RWPE2 (cell line): Measurements from ENCODE around the gene PRKAG2.

Experiments used
- ATAC-seq: fragments of 200-7000 bp; cut with Tn5 transposase; 3 replicates; pipeline ENCODE4 v1.9.1; 2021; ENCODE audit warnings: low read depth
- DNase-seq: peaks from one replicate; pipeline ENCODE4 v3.0.0-alpha.2; 2020; ENCODE audit warnings: low spot score
- H3K27ac ChIP-seq: fragments of 450-650 bp; 2 replicates; pipeline ENCODE4 v1.5.1; 2017; ENCODE audit warnings: mild to moderate bottlenecking; ENCODE audit not compliant: poor library complexity, severe bottlenecking
- H3K27me3 ChIP-seq: fragments of 250-450 bp; sonication (Bioruptor Pico); 2 replicates; pipeline ENCODE4 v1.5.1; 2021; ENCODE audit warnings: mild to moderate bottlenecking, moderate library complexity; ENCODE audit not compliant: insufficient read depth, poor library complexity, severe bottlenecking
- H3K36me3 ChIP-seq: fragments of 250-450 bp; sonication (Bioruptor Pico); 2 replicates; pipeline ENCODE4 v1.5.1; 2020; ENCODE audit warnings: low read depth, mild to moderate bottlenecking, moderate library complexity
- H3K4me1 ChIP-seq: fragments of 250-450 bp; sonication (Bioruptor Pico); 2 replicates; pipeline ENCODE4 v1.5.1; 2021; ENCODE audit warnings: mild to moderate bottlenecking, moderate library complexity; ENCODE audit not compliant: insufficient read depth, poor library complexity, severe bottlenecking
- H3K4me3 ChIP-seq: fragments of 250-450 bp; sonication (Bioruptor Pico); 2 replicates; pipeline ENCODE4 v1.5.1; 2021; ENCODE audit warnings: mild to moderate bottlenecking, moderate library complexity; ENCODE audit not compliant: severe bottlenecking
- H3K9me3 ChIP-seq: fragments of 250-450 bp; sonication (Bioruptor Pico); 2 replicates; pipeline ENCODE4 v1.5.1; 2021; ENCODE audit warnings: mild to moderate bottlenecking, moderate library complexity; ENCODE audit not compliant: severe bottlenecking
- TF ChIP-seq, protein P1 (sequence below): fragments of 450-650 bp; IDR thresholded peaks from one replicate; pipeline ENCODE4 v1.5.1; 2017; ENCODE audit warnings: mild to moderate bottlenecking, moderate library complexity; ENCODE audit not compliant: poor library complexity, severe bottlenecking

The PRKAG2 gene

DNA sequence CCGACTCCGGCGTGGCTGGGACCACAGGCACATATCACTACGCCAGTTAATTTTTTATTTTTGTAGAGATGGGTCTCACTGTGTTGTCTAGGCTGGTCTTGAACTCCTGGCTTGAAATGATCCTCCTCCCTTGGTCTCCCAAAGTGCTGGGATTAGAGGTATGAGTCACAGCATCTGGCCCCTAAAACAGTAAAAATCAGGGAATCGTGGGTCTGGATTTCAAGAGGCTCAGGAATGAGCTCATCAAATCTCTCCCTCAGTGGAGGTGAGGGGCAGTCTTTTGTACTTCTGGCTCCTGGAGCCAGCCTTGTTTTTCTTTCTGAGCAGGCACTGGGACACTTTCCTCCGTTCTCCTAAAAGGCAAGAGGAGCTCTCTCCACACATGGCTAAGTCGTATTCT, 325.1 kb downstream of the PRKAG2 start:
- H3K9me3 ChIP-seq: no peaks in the 10 kb centered on the region
- ATAC-seq (no peak), DNase-seq (no peak)
- H3K36me3 ChIP-seq: peaks cover 14% of the 10 kb centered on the region
- H3K4me1 ChIP-seq: peaks cover 17% of the 10 kb centered on the region
- H3K27me3 ChIP-seq: no peaks in the 10 kb centered on the region
- TF ChIP-seq, protein P1, sequence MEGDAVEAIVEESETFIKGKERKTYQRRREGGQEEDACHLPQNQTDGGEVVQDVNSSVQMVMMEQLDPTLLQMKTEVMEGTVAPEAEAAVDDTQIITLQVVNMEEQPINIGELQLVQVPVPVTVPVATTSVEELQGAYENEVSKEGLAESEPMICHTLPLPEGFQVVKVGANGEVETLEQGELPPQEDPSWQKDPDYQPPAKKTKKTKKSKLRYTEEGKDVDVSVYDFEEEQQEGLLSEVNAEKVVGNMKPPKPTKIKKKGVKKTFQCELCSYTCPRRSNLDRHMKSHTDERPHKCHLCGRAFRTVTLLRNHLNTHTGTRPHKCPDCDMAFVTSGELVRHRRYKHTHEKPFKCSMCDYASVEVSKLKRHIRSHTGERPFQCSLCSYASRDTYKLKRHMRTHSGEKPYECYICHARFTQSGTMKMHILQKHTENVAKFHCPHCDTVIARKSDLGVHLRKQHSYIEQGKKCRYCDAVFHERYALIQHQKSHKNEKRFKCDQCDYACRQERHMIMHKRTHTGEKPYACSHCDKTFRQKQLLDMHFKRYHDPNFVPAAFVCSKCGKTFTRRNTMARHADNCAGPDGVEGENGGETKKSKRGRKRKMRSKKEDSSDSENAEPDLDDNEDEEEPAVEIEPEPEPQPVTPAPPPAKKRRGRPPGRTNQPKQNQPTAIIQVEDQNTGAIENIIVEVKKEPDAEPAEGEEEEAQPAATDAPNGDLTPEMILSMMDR: no peak
- H3K27ac ChIP-seq: no peak overlapping the region
- no peak overlapping the region for H3K4me3 ChIP-seq

- Histone ChIP-seq H3K9me3 (no peaks in the 10 kb centered on the region), H3K4me3 (no peak overlapping the region), H3K27ac (no peak overlapping the region), H3K36me3 (peaks cover 6% of the 10 kb centered on the region; the same call in 1 of the 2 replicates), H3K27me3 (no peaks in the 10 kb centered on the region), H3K4me1 (peaks cover 17% of the 10 kb centered on the region)
- TF ChIP-seq, protein P1: no peak
- DNase-seq (no peak), ATAC-seq (peak; percentile 71)
Measured at GRCh38 chr7:151550656-151551286, 326.1 kb downstream of the PRKAG2 start.

DNA sequence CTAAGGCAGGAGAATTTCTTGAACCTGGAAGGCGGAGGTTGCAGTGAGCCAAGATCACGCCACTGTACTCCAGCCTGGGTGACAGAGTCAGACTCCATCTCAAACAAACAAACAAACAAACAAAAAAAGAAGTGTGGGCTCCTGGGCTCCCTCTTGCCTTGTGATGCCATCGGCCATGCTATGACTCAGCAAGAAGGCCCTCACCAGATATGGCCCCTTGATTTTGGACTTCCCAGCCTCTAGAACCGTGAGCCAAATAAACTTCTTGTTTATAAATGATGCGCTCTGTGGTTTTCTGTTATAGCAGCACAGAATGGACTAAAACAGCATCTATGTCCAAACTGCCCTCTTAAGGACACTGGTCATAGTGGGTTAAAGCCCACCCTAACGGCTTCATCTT, 327.3 kb downstream of the PRKAG2 start:
- DNase-seq (no peak), ATAC-seq (no peak)
- H3K27ac ChIP-seq: no peak overlapping the region
- H3K36me3 ChIP-seq: no peaks in the 10 kb centered on the region
- peaks cover 17% of the 10 kb centered on the region for H3K4me1 ChIP-seq
- no peak overlapping the region for H3K4me3 ChIP-seq
- TF ChIP-seq, protein P1: no peak
- H3K9me3 ChIP-seq: no peaks in the 10 kb centered on the region
- H3K27me3 ChIP-seq: no peaks in the 10 kb centered on the region

DNA sequence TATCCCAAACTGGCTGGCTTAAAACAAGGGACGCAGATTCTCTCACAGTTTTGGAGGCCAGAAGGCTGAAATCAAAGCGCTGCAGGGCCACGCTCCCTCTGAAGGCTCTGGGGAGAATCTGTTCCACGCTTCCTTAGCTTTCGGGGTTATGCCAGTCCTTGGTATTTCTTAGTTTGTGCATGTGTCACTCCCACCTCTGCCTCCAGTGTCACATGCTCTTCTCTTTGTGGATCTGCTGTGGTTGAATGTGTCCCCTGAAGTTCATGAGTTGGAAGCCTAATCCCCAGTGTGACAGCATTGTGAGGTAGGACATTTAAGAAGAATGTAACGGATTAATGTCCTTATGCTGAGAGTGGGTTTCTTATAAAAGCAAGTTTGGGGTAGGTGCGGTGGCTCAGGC, 327.8 kb downstream of the PRKAG2 start:
- Histone ChIP-seq H3K9me3 (no peaks in the 10 kb centered on the region), H3K4me3 (no peak overlapping the region), H3K36me3 (no peaks in the 10 kb centered on the region), H3K27me3 (no peaks in the 10 kb centered on the region), H3K4me1 (peaks cover 17% of the 10 kb centered on the region), H3K27ac (no peak overlapping the region)
- DNase-seq (no peak), ATAC-seq (no peak)
- TF ChIP-seq, protein P1: no peak

GRCh38 chr7:151544183-151544582, 332.7 kb downstream of the PRKAG2 start:
- no peak overlapping the region for H3K4me3 ChIP-seq
- TF ChIP-seq, protein P1: no peak
- H3K9me3 ChIP-seq: no peaks in the 10 kb centered on the region
- no peaks in the 10 kb centered on the region for H3K27me3 ChIP-seq
- no peaks in the 10 kb centered on the region for H3K4me1 ChIP-seq
- H3K36me3 ChIP-seq: no peaks in the 10 kb centered on the region
- H3K27ac ChIP-seq: no peak overlapping the region
- DNase-seq (no peak), ATAC-seq (no peak)
